ENCODE measurements around the gene HEXD. TPM values are rescaled to one million over a fixed set of nuclear protein-coding genes. Genes with fewer than 3 reads are reported as not detected.
"Not testable (repeated sequence)": the region's sequence is repeated elsewhere in the genome, so short reads cannot be mapped to it uniquely, and the experiment has no call there.

The HEXD gene
- total RNA-seq, 2 experiments from 2014 or later, result 24.4 to 25.0 TPM

GRCh38 chr17:82410014-82410716, 8.0 kb upstream of the HEXD start:
- ChIA-PET CTCF (interaction anchor here (0.6 to 1.7 kb wide), 6 partner anchors 7 to 170 kb away, joined by 3 to 6 read pairs (median 3); no protein-coding TSS in a partner anchor), POLR2A (interaction anchor here (0.7 kb wide), 1 partner anchor 311 kb away, joined by 3 read pairs; no protein-coding TSS in a partner anchor)

GRCh38 chr17:82411396-82412053, 6.6 kb upstream of the HEXD start:
- CTCF ChIA-PET, result interaction anchor here (0.9 kb wide), 1 partner anchor 9 kb away, joined by 3 read pairs; no protein-coding TSS in a partner anchor

GRCh38 chr17:82412081-82412480, 6.1 kb upstream of the HEXD start:
- CTCF ChIA-PET, POLR2A ChIA-PET: not testable (repeated sequence)

More at GRCh38 chr17:82411396-82412053, 6.6 kb upstream of the HEXD start:
- POLR2A ChIA-PET, result no interaction called here

- CTCF ChIA-PET, result interaction anchor here (1.2 to 1.8 kb wide), 4 partner anchors 13 to 62 kb away, joined by 3 to 8 read pairs (median 4); no protein-coding TSS in a partner anchor
- POLR2A ChIA-PET, result no interaction called here
Observed at GRCh38 chr17:82412535-82413520, 5.3 kb upstream of the HEXD start.

- ChIA-PET CTCF (interaction anchor here (0.7 to 1.8 kb wide), 7 partner anchors 14 to 178 kb away, joined by 3 to 8 read pairs (median 4); no protein-coding TSS in a partner anchor), POLR2A (no interaction called here)
Observed at GRCh38 chr17:82414548-82415281, 3.4 kb upstream of the HEXD start.

GRCh38 chr17:82415336-82415735, 2.8 kb upstream of the HEXD start:
- ChIA-PET POLR2A (no interaction called here), CTCF (interaction anchor here (0.7 to 1.8 kb wide), 3 partner anchors 13 to 179 kb away, joined by 3 to 5 read pairs (median 3); no protein-coding TSS in a partner anchor)

- POLR2A ChIA-PET, result no interaction called here
- CTCF ChIA-PET, result no interaction called here
Observed at GRCh38 chr17:82415786-82416185, 2.4 kb upstream of the HEXD start.

GRCh38 chr17:82416264-82416663, 1.9 kb upstream of the HEXD start:
- CTCF ChIA-PET, result interaction anchor here (0.7 kb wide), 1 partner anchor 121 kb away, joined by 3 read pairs; no protein-coding TSS in a partner anchor
- POLR2A ChIA-PET, result interaction anchor here (0.6 kb wide), 1 partner anchor 93 kb away, joined by 3 read pairs; no protein-coding TSS in a partner anchor

GRCh38 chr17:82416771-82417170, 1.4 kb upstream of the HEXD start:
- ChIA-PET POLR2A (interaction anchor here (0.6 kb wide), 1 partner anchor 93 kb away, joined by 3 read pairs; no protein-coding TSS in a partner anchor), CTCF (interaction anchor here (0.7 to 1.3 kb wide), 3 partner anchors 115 to 181 kb away, joined by 3 to 4 read pairs (median 3); no protein-coding TSS in a partner anchor)

- CTCF ChIA-PET, result interaction anchor here (1.0 to 1.3 kb wide), 4 partner anchors 15 to 62 kb away, joined by 3 read pairs; no protein-coding TSS in a partner anchor
- POLR2A ChIA-PET, result no interaction called here
Observed at GRCh38 chr17:82419540-82419939, 1.4 kb downstream of the HEXD start.

GRCh38 chr17:82424001-82424862, 6.1 kb downstream of the HEXD start:
- POLR2A ChIA-PET, result no interaction called here
- CTCF ChIA-PET, result interaction anchor here (1.1 to 1.6 kb wide), 5 partner anchors 19 to 97 kb away, joined by 3 to 4 read pairs (median 3); no protein-coding TSS in a partner anchor

GRCh38 chr17:82424863-82425159, 6.7 kb downstream of the HEXD start:
- ChIA-PET POLR2A (no interaction called here), CTCF (interaction anchor here (1.1 to 1.6 kb wide), 4 partner anchors 18 to 33 kb away, joined by 3 to 4 read pairs (median 3); no protein-coding TSS in a partner anchor)

GRCh38 chr17:82428546-82428945, 10.4 kb downstream of the HEXD start:
- POLR2A ChIA-PET, result no interaction called here
- CTCF ChIA-PET, result interaction anchor here (1.2 to 1.7 kb wide), 2 partner anchors 11 to 14 kb away, joined by 3 read pairs; no protein-coding TSS in a partner anchor

GRCh38 chr17:82429824-82430223, 11.7 kb downstream of the HEXD start:
- CTCF ChIA-PET, result no interaction called here
- POLR2A ChIA-PET, result no interaction called here

- POLR2A ChIA-PET, result no interaction called here
- CTCF ChIA-PET, result no interaction called here
Observed at GRCh38 chr17:82432017-82432416, 13.9 kb downstream of the HEXD start.

- ChIA-PET CTCF (interaction anchor here (1.6 kb wide), 1 partner anchor 14 kb away, joined by 3 read pairs; no protein-coding TSS in a partner anchor), POLR2A (interaction anchor here (0.6 kb wide), 1 partner anchor 9 kb away, joined by 4 read pairs; no protein-coding TSS in a partner anchor)
Observed at GRCh38 chr17:82433560-82434215, 15.5 kb downstream of the HEXD start.

GRCh38 chr17:82434216-82434565, 16.0 kb downstream of the HEXD start:
- POLR2A ChIA-PET, result interaction anchor here (0.6 kb wide), 1 partner anchor 9 kb away, joined by 4 read pairs; no protein-coding TSS in a partner anchor
- CTCF ChIA-PET, result interaction anchor here (1.6 kb wide), 1 partner anchor 15 kb away, joined by 3 read pairs; no protein-coding TSS in a partner anchor

Data from activated CD8-positive, alpha-beta memory T cell treated with anti-CD3 and anti-CD28 coated beads for 36 hours (primary cell).